Muscle layer of duodenum (tissue), 2 donors: ENCODE results near the gene PDXK.

ENCODE experiments used
- H3K27ac ChIP-seq: one replicate; pipeline ENCODE4 v1.7.0; 2013; ENCODE audit warnings: mild to moderate bottlenecking, low read length
- H3K27me3 ChIP-seq: one replicate; pipeline ENCODE4 v1.7.0; 2013; ENCODE audit warnings: low read depth, mild to moderate bottlenecking, control low read depth, low read length
- H3K36me3 ChIP-seq, 2 donors: one replicate each; pipeline ENCODE4 v1.7.0; 2013; ENCODE audit warnings: low read length in 2 of 2, control low read depth in 1 of 2, mild to moderate bottlenecking in 1 of 2; ENCODE audit not compliant: insufficient read depth in 2 of 2, control insufficient read depth in 1 of 2
- H3K4me1 ChIP-seq, 2 donors: one replicate each; pipeline ENCODE4 v1.7.0; 2013; ENCODE audit warnings: low read length in 2 of 2, mild to moderate bottlenecking in 2 of 2, control low read depth in 1 of 2, moderate library complexity in 1 of 2; ENCODE audit not compliant: insufficient read depth in 2 of 2, control insufficient read depth in 1 of 2
- H3K4me3 ChIP-seq, 2 donors: one replicate each; pipeline ENCODE4 v1.7.0; 2013; ENCODE audit warnings: low read length in 2 of 2, low read depth in 1 of 2, mild to moderate bottlenecking in 1 of 2
- H3K9me3 ChIP-seq, 2 donors: one replicate each; pipeline ENCODE4 v1.7.0; 2013; ENCODE audit warnings: low read length in 2 of 2, control low read depth in 1 of 2, mild to moderate bottlenecking in 1 of 2; ENCODE audit not compliant: control insufficient read depth in 1 of 2
- donor health status: healthy.

The PDXK gene

GRCh38 chr21:43717967-43718871, 710 bp upstream of the PDXK start:
- H3K27ac ChIP-seq, result no peak overlapping the region
- no peaks in the 10 kb centered on the region for H3K9me3 ChIP-seq
- H3K4me3 ChIP-seq, result peak overlapping the region in 1 of 2 donors; percentile 89
- no peaks in the 10 kb centered on the region for H3K27me3 ChIP-seq
- peaks cover 15 to 29% of the 10 kb centered on the region in 2 donors for H3K4me1 ChIP-seq
- H3K36me3 ChIP-seq, result no peaks in the 10 kb centered on the region

DNA sequence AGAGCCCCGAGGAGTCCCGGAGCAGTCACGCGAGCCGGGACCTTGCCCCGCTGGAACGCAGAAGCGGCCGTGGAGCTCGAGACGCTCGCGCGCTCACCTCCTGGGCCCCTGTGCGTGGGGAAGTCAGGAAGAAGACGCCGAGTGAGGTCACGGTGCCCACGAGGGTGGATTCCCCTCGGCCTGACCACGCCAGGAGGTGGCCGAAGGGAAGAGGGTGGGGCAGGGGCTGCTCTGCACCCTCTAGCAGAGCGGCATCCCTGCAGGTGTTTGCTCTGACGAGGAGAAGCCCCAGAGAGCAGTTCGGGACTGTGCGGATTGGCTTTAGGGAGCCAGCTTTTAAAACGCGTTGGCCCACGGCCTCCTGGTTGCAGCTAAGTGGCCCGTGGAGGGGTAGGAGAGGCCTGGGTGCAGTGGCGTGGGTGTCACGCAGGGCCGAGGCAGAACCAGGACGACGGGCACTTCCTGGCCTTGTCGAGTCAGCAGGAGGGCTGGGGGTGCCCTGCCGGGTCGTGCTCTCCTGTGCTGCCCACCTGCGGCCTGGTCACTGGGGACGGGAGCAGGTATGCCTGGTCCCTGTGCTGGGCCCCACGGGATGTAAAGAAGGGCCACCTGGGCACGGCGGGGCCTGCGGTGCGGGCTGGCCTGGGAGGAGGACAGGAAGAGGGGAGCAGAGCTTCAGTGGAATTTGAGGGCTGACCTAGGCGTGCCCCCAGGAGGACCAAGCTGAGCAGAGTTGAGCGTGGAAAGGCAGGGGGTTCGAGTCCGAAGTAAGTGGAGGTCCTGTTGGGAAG, 1.0 kb downstream of the PDXK start:
- H3K4me3 ChIP-seq, result peak overlapping the region; percentile 84 to 89
- peak overlapping the region; percentile 45 for H3K27ac ChIP-seq
- no peaks in the 10 kb centered on the region for H3K9me3 ChIP-seq
- H3K27me3 ChIP-seq, result no peaks in the 10 kb centered on the region
- peaks cover 15 to 29% of the 10 kb centered on the region in 2 donors for H3K4me1 ChIP-seq
- H3K36me3 ChIP-seq, result peaks cover 0 to 5% of the 10 kb centered on the region in 2 donors

- Histone ChIP-seq H3K27ac (no peak overlapping the region), H3K4me1 (peaks cover 17 to 33% of the 10 kb centered on the region in 2 donors), H3K4me3 (peak overlapping the region; percentile 84 to 89), H3K36me3 (peaks cover 0 to 5% of the 10 kb centered on the region in 2 donors), H3K9me3 (no peaks in the 10 kb centered on the region), H3K27me3 (no peaks in the 10 kb centered on the region)
Measured at GRCh38 chr21:43720539-43721166, 1.7 kb downstream of the PDXK start.

DNA sequence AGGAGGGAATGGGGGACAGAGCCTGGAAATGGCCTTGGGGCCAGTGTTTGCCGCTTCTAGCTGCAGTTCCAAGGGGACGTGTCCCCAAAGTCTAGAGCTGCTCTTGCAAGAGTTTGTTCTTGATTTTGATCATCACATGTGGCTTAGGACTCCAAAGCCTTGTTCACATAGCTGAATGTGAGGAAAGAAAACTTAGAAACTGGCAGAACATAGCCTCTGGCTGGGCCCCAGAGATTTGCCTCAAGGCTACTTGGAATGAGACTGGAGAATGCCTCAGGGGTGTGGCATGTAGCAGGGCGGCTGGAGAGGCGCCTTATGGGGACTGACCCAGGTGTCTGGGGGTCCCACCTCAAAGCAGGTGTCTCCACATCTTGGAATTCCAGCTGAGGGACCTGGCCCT, 2.3 kb downstream of the PDXK start:
- H3K4me1 ChIP-seq, result peaks cover 21 to 38% of the 10 kb centered on the region in 2 donors
- H3K36me3 ChIP-seq, result peaks cover 0 to 5% of the 10 kb centered on the region in 2 donors
- H3K27ac ChIP-seq, result no peak overlapping the region
- no peaks in the 10 kb centered on the region for H3K27me3 ChIP-seq
- no peaks in the 10 kb centered on the region for H3K9me3 ChIP-seq
- H3K4me3 ChIP-seq, result peak overlapping the region; percentile 84 to 89

DNA sequence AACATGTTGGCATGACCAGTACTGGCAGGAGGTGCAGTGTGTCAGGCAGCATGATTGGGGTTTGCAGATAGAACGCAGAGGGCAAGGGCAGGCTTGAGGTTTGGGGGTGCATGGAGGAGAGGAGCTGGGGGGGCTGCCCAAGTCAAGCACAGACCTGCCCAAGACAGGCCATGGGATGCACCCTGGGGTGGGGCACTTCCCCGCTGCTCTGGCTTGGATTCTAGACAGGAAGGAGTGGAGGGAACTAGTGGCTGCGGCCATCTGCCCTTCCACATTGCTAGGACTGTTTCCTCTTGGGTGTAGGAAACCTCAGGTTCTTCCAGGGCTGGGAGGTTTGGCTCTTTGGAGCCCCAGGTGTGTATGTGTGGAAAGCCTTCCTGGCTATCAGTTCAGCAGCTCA, 3.0 kb downstream of the PDXK start:
- Histone ChIP-seq H3K27ac (no peak overlapping the region), H3K27me3 (no peaks in the 10 kb centered on the region), H3K4me3 (no peak overlapping the region), H3K9me3 (no peaks in the 10 kb centered on the region), H3K36me3 (peaks cover 0 to 5% of the 10 kb centered on the region in 2 donors), H3K4me1 (peaks cover 25 to 46% of the 10 kb centered on the region in 2 donors)

DNA sequence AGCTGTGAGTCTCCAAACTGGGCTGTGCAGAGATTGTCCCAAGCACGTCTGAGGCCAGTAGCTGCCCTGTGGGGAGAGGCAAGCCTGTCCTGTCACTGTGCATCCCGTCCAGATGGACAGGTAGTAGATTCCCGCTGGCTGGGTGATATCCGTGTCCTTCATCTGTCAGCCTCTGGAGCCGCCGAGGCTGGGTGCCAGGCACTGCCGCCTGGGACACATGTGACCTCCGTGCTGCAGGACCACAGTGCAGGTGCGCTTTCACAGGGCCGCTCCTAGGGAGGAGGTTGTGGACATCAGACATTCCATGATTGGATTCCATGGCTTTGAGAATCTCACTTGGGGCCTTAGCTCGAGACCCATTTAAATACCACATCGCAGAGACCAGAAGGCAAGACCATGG, 4.7 kb downstream of the PDXK start:
- Histone ChIP-seq H3K4me1 (peaks cover 35 to 54% of the 10 kb centered on the region in 2 donors), H3K27ac (no peak overlapping the region), H3K4me3 (no peak overlapping the region), H3K36me3 (peaks cover 0 to 5% of the 10 kb centered on the region in 2 donors), H3K9me3 (no peaks in the 10 kb centered on the region), H3K27me3 (no peaks in the 10 kb centered on the region)

GRCh38 chr21:43726686-43727518, 8.0 kb downstream of the PDXK start:
- H3K4me1 ChIP-seq, result peaks cover 21 to 44% of the 10 kb centered on the region in 2 donors
- H3K27ac ChIP-seq, result no peak overlapping the region
- no peaks in the 10 kb centered on the region for H3K27me3 ChIP-seq
- peaks cover 0 to 5% of the 10 kb centered on the region in 2 donors for H3K36me3 ChIP-seq
- H3K9me3 ChIP-seq, result no peaks in the 10 kb centered on the region
- peak overlapping the region in 1 of 2 donors; percentile 54 for H3K4me3 ChIP-seq

DNA sequence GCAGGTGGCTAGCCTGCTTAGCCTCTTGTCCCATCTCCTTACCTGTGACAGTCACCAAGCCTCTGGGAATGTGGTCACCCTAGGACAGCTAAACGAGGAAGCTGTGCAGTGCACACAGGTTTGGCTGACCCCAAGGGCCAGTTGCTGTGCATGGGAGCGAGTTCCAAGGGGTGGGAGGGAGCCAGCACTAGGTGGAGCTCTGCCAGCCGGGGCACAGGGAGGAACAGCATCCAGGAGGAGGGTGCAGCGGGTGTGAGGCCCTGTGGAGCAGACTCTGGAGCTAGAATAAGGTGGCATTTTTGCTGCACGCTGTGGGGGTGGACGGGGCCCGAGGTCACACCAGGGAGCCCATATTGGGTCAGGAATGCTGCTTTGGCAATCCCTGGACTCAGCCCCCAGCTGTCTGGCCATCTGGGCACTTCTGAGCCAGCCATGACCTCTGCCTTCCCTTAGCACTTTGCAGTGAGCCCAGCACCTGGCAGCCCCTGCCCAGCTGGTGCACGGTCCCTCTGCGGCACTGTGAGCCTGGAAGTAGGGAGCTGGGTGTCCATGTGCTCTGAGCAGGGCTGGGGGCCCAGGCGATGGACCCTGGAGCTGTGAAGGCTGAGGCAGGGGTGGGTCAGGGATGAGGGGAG, 8.7 kb downstream of the PDXK start:
- Histone ChIP-seq H3K27me3 (no peaks in the 10 kb centered on the region), H3K27ac (peak overlapping the region; percentile 67), H3K9me3 (no peaks in the 10 kb centered on the region), H3K4me3 (peak overlapping the region; percentile 31 to 54), H3K4me1 (peaks cover 21 to 47% of the 10 kb centered on the region in 2 donors), H3K36me3 (peaks cover 0 to 5% of the 10 kb centered on the region in 2 donors)

GRCh38 chr21:43728154-43728466, 9.2 kb downstream of the PDXK start:
- Histone ChIP-seq H3K4me1 (peaks cover 21 to 47% of the 10 kb centered on the region in 2 donors), H3K27ac (peak overlapping the region; percentile 67), H3K27me3 (no peaks in the 10 kb centered on the region), H3K4me3 (peak overlapping the region; percentile 31 to 54), H3K36me3 (peaks cover 0 to 5% of the 10 kb centered on the region in 2 donors), H3K9me3 (no peaks in the 10 kb centered on the region)
